ENCODE results near the gene DNAAF5. TPM values are rescaled to one million over a fixed set of nuclear protein-coding genes. Genes with fewer than 3 reads are reported as not detected.

The DNAAF5 gene
- total RNA-seq, 2 donors from 2014 or later, result 10.7 to 13.7 TPM

GRCh38 chr7:823649-824048 is 97.2 kb downstream of the DNAAF5 start:
- Mint-ChIP-seq H3K27me3 (no peaks in the 10 kb centered on the region), H3K4me3 (no peak overlapping the region), H3K36me3 (ENCODE audit: low read depth) (no peaks in the 10 kb centered on the region), H3K27ac (peak overlapping the region; percentile 70), H3K4me1 (peaks cover 45% of the 10 kb centered on the region)
- H3K9me3 ChIP-seq (ENCODE audit: control insufficient read depth, low read length, poor library complexity, severe bottlenecking), result no peaks in the 10 kb centered on the region
- DNase-seq (no peak), ATAC-seq (no peak)

- peak overlapping the region; percentile 70 for H3K27ac Mint-ChIP-seq
- no peaks in the 10 kb centered on the region for H3K27me3 Mint-ChIP-seq
- no peaks in the 10 kb centered on the region for H3K9me3 ChIP-seq (ENCODE audit: control insufficient read depth, low read length, poor library complexity, severe bottlenecking)
- DNase-seq (no peak), ATAC-seq (no peak)
- no peaks in the 10 kb centered on the region for H3K36me3 Mint-ChIP-seq (ENCODE audit: low read depth)
- H3K4me1 Mint-ChIP-seq, result peaks cover 48% of the 10 kb centered on the region
- no peak overlapping the region for H3K4me3 Mint-ChIP-seq
These were observed 97.6 kb downstream of the DNAAF5 start for GRCh38 chr7:824081-824480.

GRCh38 chr7:824664-825063 is 98.2 kb downstream of the DNAAF5 start:
- DNase-seq (no peak), ATAC-seq (no peak)
- no peaks in the 10 kb centered on the region for H3K27me3 Mint-ChIP-seq
- no peak overlapping the region for H3K27ac Mint-ChIP-seq
- no peaks in the 10 kb centered on the region for H3K36me3 Mint-ChIP-seq (ENCODE audit: low read depth)
- H3K4me3 Mint-ChIP-seq, result no peak overlapping the region
- H3K9me3 ChIP-seq (ENCODE audit: control insufficient read depth, low read length, poor library complexity, severe bottlenecking), result no peaks in the 10 kb centered on the region
- H3K4me1 Mint-ChIP-seq, result peaks cover 44% of the 10 kb centered on the region

GRCh38 chr7:825386-825785 is 98.9 kb downstream of the DNAAF5 start:
- no peaks in the 10 kb centered on the region for H3K36me3 Mint-ChIP-seq (ENCODE audit: low read depth)
- no peak overlapping the region for H3K27ac Mint-ChIP-seq
- no peak for DNase-seq
- H3K4me3 Mint-ChIP-seq, result no peak overlapping the region
- no peaks in the 10 kb centered on the region for H3K27me3 Mint-ChIP-seq
- ATAC-seq, result no peak
- H3K4me1 Mint-ChIP-seq, result peaks cover 43% of the 10 kb centered on the region
- no peaks in the 10 kb centered on the region for H3K9me3 ChIP-seq (ENCODE audit: control insufficient read depth, low read length, poor library complexity, severe bottlenecking)

GRCh38 chr7:826230-826917 is 99.9 kb downstream of the DNAAF5 start:
- H3K36me3 Mint-ChIP-seq (ENCODE audit: low read depth), result no peaks in the 10 kb centered on the region
- peaks cover 44% of the 10 kb centered on the region for H3K4me1 Mint-ChIP-seq
- no peak overlapping the region for H3K4me3 Mint-ChIP-seq
- peak overlapping the region; percentile 27 for H3K27ac Mint-ChIP-seq
- H3K27me3 Mint-ChIP-seq, result no peaks in the 10 kb centered on the region
- no peaks in the 10 kb centered on the region for H3K9me3 ChIP-seq (ENCODE audit: control insufficient read depth, low read length, poor library complexity, severe bottlenecking)
- ATAC-seq (no peak), DNase-seq (no peak)

GRCh38 chr7:828793-829561 is 102.5 kb downstream of the DNAAF5 start:
- Mint-ChIP-seq H3K4me3 (no peak overlapping the region), H3K4me1 (peaks cover 38% of the 10 kb centered on the region), H3K27ac (peak overlapping the region; percentile 95), H3K36me3 (ENCODE audit: low read depth) (no peaks in the 10 kb centered on the region), H3K27me3 (no peaks in the 10 kb centered on the region)
- H3K9me3 ChIP-seq (ENCODE audit: control insufficient read depth, low read length, poor library complexity, severe bottlenecking), result no peaks in the 10 kb centered on the region
- DNase-seq (no peak), ATAC-seq (no peak)

- H3K9me3 ChIP-seq (ENCODE audit: control insufficient read depth, low read length, poor library complexity, severe bottlenecking), result no peaks in the 10 kb centered on the region
- DNase-seq (no peak), ATAC-seq (no peak)
- Mint-ChIP-seq H3K27ac (peak overlapping the region; percentile 95), H3K4me3 (peak overlapping the region; percentile 78), H3K27me3 (no peaks in the 10 kb centered on the region), H3K4me1 (peaks cover 33% of the 10 kb centered on the region), H3K36me3 (ENCODE audit: low read depth) (no peaks in the 10 kb centered on the region)
These were observed 103.6 kb downstream of the DNAAF5 start for GRCh38 chr7:830069-830468.

GRCh38 chr7:831596-832166 is 105.2 kb downstream of the DNAAF5 start:
- Mint-ChIP-seq H3K27ac (peak overlapping the region; percentile 95), H3K36me3 (ENCODE audit: low read depth) (no peaks in the 10 kb centered on the region), H3K4me3 (peak overlapping the region; percentile 87), H3K27me3 (no peaks in the 10 kb centered on the region), H3K4me1 (peaks cover 34% of the 10 kb centered on the region)
- ATAC-seq (peak; percentile 36), DNase-seq (no peak)
- no peaks in the 10 kb centered on the region for H3K9me3 ChIP-seq (ENCODE audit: control insufficient read depth, low read length, poor library complexity, severe bottlenecking)

GRCh38 chr7:832167-832967 is 105.9 kb downstream of the DNAAF5 start, which contains the start of gene SUN1:
SUN1 (plus strand) TSS chr7:832476; CDS start chr7:832525, 49 bp downstream.
- H3K27ac Mint-ChIP-seq, result peak within 1 kb of the TSS; percentile 95
- H3K36me3 Mint-ChIP-seq (ENCODE audit: low read depth), result no peaks in the 10 kb centered on the region
- peaks cover 38% of the 10 kb centered on the region for H3K4me1 Mint-ChIP-seq

GRCh38 chr7:832968-833424 is 106.5 kb downstream of the DNAAF5 start:
- no peaks in the 10 kb centered on the region for H3K9me3 ChIP-seq (ENCODE audit: control insufficient read depth, low read length, poor library complexity, severe bottlenecking)
- H3K4me1 Mint-ChIP-seq, result peaks cover 38% of the 10 kb centered on the region
- DNase-seq, result no peak
- H3K36me3 Mint-ChIP-seq (ENCODE audit: low read depth), result no peaks in the 10 kb centered on the region
- ATAC-seq, result no peak
- peak overlapping the region; percentile 95 for H3K27ac Mint-ChIP-seq
- peak overlapping the region; percentile 87 for H3K4me3 Mint-ChIP-seq
- H3K27me3 Mint-ChIP-seq, result no peaks in the 10 kb centered on the region

More at GRCh38 chr7:832167-832967, 105.9 kb downstream of the DNAAF5 start, which contains the start of gene SUN1:
- Mint-ChIP-seq H3K27me3 (no peaks in the 10 kb centered on the region), H3K4me3 (peak within 1 kb of the TSS; percentile 87)
- ATAC-seq, result peak; percentile 88
- DNase-seq, result peak in 2 of 3 donors; percentile 35 to 36
- H3K9me3 ChIP-seq (ENCODE audit: control insufficient read depth, low read length, poor library complexity, severe bottlenecking), result no peaks in the 10 kb centered on the region

GRCh38 chr7:833601-834258 is 107.2 kb downstream of the DNAAF5 start:
- Mint-ChIP-seq H3K27me3 (no peaks in the 10 kb centered on the region), H3K4me1 (peaks cover 38% of the 10 kb centered on the region), H3K4me3 (no peak overlapping the region), H3K36me3 (ENCODE audit: low read depth) (no peaks in the 10 kb centered on the region), H3K27ac (peak overlapping the region; percentile 95)
- ATAC-seq (no peak), DNase-seq (no peak)
- no peaks in the 10 kb centered on the region for H3K9me3 ChIP-seq (ENCODE audit: control insufficient read depth, low read length, poor library complexity, severe bottlenecking)

GRCh38 chr7:834277-834676 is 107.8 kb downstream of the DNAAF5 start:
- Mint-ChIP-seq H3K27me3 (no peaks in the 10 kb centered on the region), H3K36me3 (ENCODE audit: low read depth) (no peaks in the 10 kb centered on the region), H3K4me3 (no peak overlapping the region), H3K27ac (peak overlapping the region; percentile 95), H3K4me1 (peaks cover 35% of the 10 kb centered on the region)
- ATAC-seq (no peak), DNase-seq (no peak)
- no peaks in the 10 kb centered on the region for H3K9me3 ChIP-seq (ENCODE audit: control insufficient read depth, low read length, poor library complexity, severe bottlenecking)

Measured in T-helper 17 cell (primary cell).